WERI-Rb-1 (cell line): ENCODE measurements around the gene RUVBL1.
A peak's percentile ranks its signal among the peaks of the same experiment; 100 is the strongest.

Source experiments
- DNase-seq: peaks from one replicate; pipeline ENCODE4 v3.0.0-alpha.2; 2020
- H3K27ac ChIP-seq: fragments of 250-450 bp; sonication (Bioruptor Pico); 2 replicates; pipeline ENCODE4 v1.5.1; 2020; ENCODE audit warnings: mild to moderate bottlenecking, moderate library complexity
- H3K27me3 ChIP-seq: fragments of 250-450 bp; sonication (Bioruptor Pico); 2 replicates; pipeline ENCODE4 v1.5.1; 2021; ENCODE audit warnings: mild to moderate bottlenecking, low read depth, moderate library complexity; ENCODE audit not compliant: insufficient read depth, severe bottlenecking
- H3K36me3 ChIP-seq: fragments of 250-450 bp; sonication (Bioruptor Pico); 2 replicates; pipeline ENCODE4 v1.5.1; 2020; ENCODE audit warnings: mild to moderate bottlenecking, moderate library complexity
- H3K4me3 ChIP-seq: 2 replicates; pipeline ENCODE4 v1.5.1; 2011; ENCODE audit warnings: low read depth, mild to moderate bottlenecking, control low read depth, low read length
- H3K9me3 ChIP-seq: fragments of 250-450 bp; sonication (Bioruptor Pico); 2 replicates; pipeline ENCODE4 v1.5.1; 2021; ENCODE audit warnings: mild to moderate bottlenecking, moderate library complexity; ENCODE audit not compliant: severe bottlenecking
- CTCF ChIP-seq: IDR thresholded peaks from 2 replicates; pipeline ENCODE4 v1.5.1; 2011; ENCODE audit warnings: low read depth, mild to moderate bottlenecking, control low read depth, inconsistent platforms, low read length

Gene RUVBL1

GRCh38 chr3:128067489-128067888, 56.1 kb downstream of the RUVBL1 start:
- H3K9me3 ChIP-seq = no peaks in the 10 kb centered on the region
- DNase-seq = no peak
- no peaks in the 10 kb centered on the region for H3K27me3 ChIP-seq
- H3K4me3 ChIP-seq = no peak overlapping the region
- 0 out of 2 replicates have a peak, but pooled peaks have one; percentile 6 for TF ChIP-seq CTCF
- peaks cover 97% of the 10 kb centered on the region for H3K36me3 ChIP-seq
- H3K27ac ChIP-seq = peak overlapping the region; percentile 24; the same call in 1 of the 2 replicates

GRCh38 chr3:128066676-128067075, 56.9 kb downstream of the RUVBL1 start:
- H3K9me3 ChIP-seq = no peaks in the 10 kb centered on the region
- H3K4me3 ChIP-seq = no peak overlapping the region
- peaks cover 97% of the 10 kb centered on the region for H3K36me3 ChIP-seq
- H3K27me3 ChIP-seq = no peaks in the 10 kb centered on the region
- H3K27ac ChIP-seq = no peak overlapping the region
- no peak for TF ChIP-seq CTCF
- DNase-seq = no peak

GRCh38 chr3:128066114-128066513, 57.5 kb downstream of the RUVBL1 start:
- no peak for TF ChIP-seq CTCF
- Histone ChIP-seq H3K27me3 (no peaks in the 10 kb centered on the region), H3K4me3 (no peak overlapping the region), H3K9me3 (no peaks in the 10 kb centered on the region), H3K27ac (no peak overlapping the region), H3K36me3 (peaks cover 97% of the 10 kb centered on the region)
- no peak for DNase-seq

GRCh38 chr3:128064962-128065361, 58.6 kb downstream of the RUVBL1 start:
- TF ChIP-seq CTCF = no peak
- H3K27ac ChIP-seq = no peak overlapping the region
- H3K27me3 ChIP-seq = no peaks in the 10 kb centered on the region
- H3K36me3 ChIP-seq = peaks cover 97% of the 10 kb centered on the region
- no peak overlapping the region for H3K4me3 ChIP-seq
- DNase-seq = no peak
- no peaks in the 10 kb centered on the region for H3K9me3 ChIP-seq

- TF ChIP-seq CTCF = no peak
- Histone ChIP-seq H3K4me3 (no peak overlapping the region), H3K36me3 (peaks cover 94% of the 10 kb centered on the region)
These were observed 59.7 kb downstream of the RUVBL1 start for GRCh38 chr3:128063865-128064264.

GRCh38 chr3:128062033-128062745, 61.4 kb downstream of the RUVBL1 start:
- DNase-seq = no peak
- H3K27me3 ChIP-seq = no peaks in the 10 kb centered on the region
- H3K36me3 ChIP-seq = peaks cover 88% of the 10 kb centered on the region
- no peak for TF ChIP-seq CTCF
- H3K4me3 ChIP-seq = no peak overlapping the region
- no peak overlapping the region for H3K27ac ChIP-seq
- no peaks in the 10 kb centered on the region for H3K9me3 ChIP-seq

More at GRCh38 chr3:128063865-128064264, 59.7 kb downstream of the RUVBL1 start:
- Histone ChIP-seq H3K27ac (no peak overlapping the region), H3K27me3 (no peaks in the 10 kb centered on the region), H3K9me3 (no peaks in the 10 kb centered on the region)
- DNase-seq = no peak
